Mesodermal cell (in vitro differentiated cells): Measurements from ENCODE around the gene TEX35.

ENCODE experiments used
- H3K27ac ChIP-seq: 2 replicates; pipeline ENCODE4 v1.7.0; 2013; ENCODE audit warnings: mild to moderate bottlenecking, low read depth, low read length, moderate library complexity; ENCODE audit not compliant: severe bottlenecking
- H3K36me3 ChIP-seq: 2 replicates; pipeline ENCODE4 v1.7.1; 2013; ENCODE audit warnings: mild to moderate bottlenecking, low read length, moderate library complexity; ENCODE audit not compliant: control insufficient read depth, insufficient read depth
- H3K4me1 ChIP-seq: one replicate; pipeline ENCODE4 v1.7.1; 2013; ENCODE audit warnings: mild to moderate bottlenecking, low read length; ENCODE audit not compliant: insufficient read depth, control insufficient read depth, poor library complexity, severe bottlenecking
- H3K4me3 ChIP-seq: 2 replicates; pipeline ENCODE4 v1.7.0; 2013; ENCODE audit warnings: low read length, control low read depth, mild to moderate bottlenecking; ENCODE audit not compliant: insufficient read depth, poor library complexity, severe bottlenecking; ENCODE audit errors: extremely low read depth
- H3K9me3 ChIP-seq: 2 replicates; pipeline ENCODE4 v1.7.1; 2013; ENCODE audit warnings: mild to moderate bottlenecking, low read length, moderate library complexity; ENCODE audit not compliant: control insufficient read depth
- WGBS, 2 experiments: methylation state at CpG; one replicate each; pipeline ENCODE4 v1.1.5; 2013; ENCODE audit warnings: missing lambda C conversion rate in 2 of 2; ENCODE audit not compliant: insufficient coverage in 2 of 2; 5-methylcytosine and 5-hydroxymethylcytosine counted together

The TEX35 gene

GRCh38 chr1:178495158-178495557 lies 17.8 kb upstream of the TEX35 start:
- Histone ChIP-seq H3K36me3 (no peaks in the 10 kb centered on the region), H3K9me3 (no peaks in the 10 kb centered on the region), H3K4me3 (no peak overlapping the region), H3K27ac (no peak overlapping the region), H3K4me1 (no peaks in the 10 kb centered on the region)
- 88 to 100% methylated on average over 1 of the region's 1 CpG for WGBS, 2 experiments

GRCh38 chr1:178495741-178496409 lies 17.0 kb upstream of the TEX35 start:
- WGBS, 2 experiments = 85 to 90% methylated on average over 9 to 15 of the region's 16 CpGs
- Histone ChIP-seq H3K4me3 (no peak overlapping the region), H3K4me1 (no peaks in the 10 kb centered on the region), H3K9me3 (no peaks in the 10 kb centered on the region), H3K36me3 (no peaks in the 10 kb centered on the region), H3K27ac (no peak overlapping the region)

- 96 to 98% methylated on average over 19 to 22 of the region's 26 CpGs for WGBS, 2 experiments
- Histone ChIP-seq H3K4me3 (no peak within 1 kb of the TSS), H3K4me1 (no peaks in the 10 kb centered on the region), H3K9me3 (no peaks in the 10 kb centered on the region), H3K27ac (no peak within 1 kb of the TSS), H3K36me3 (no peaks in the 10 kb centered on the region)
Measured at GRCh38 chr1:178496410-178497135, 16.3 kb upstream of the TEX35 start, which contains the start of gene CLEC20A. Gene CLEC20A (minus strand): TSS chr1:178496964. CDS start chr1:178496939, 25 bp downstream.

GRCh38 chr1:178497903-178498478 lies 14.9 kb upstream of the TEX35 start:
- no peaks in the 10 kb centered on the region for H3K9me3 ChIP-seq
- H3K27ac ChIP-seq = no peak overlapping the region
- no peak overlapping the region for H3K4me3 ChIP-seq
- no peaks in the 10 kb centered on the region for H3K36me3 ChIP-seq
- WGBS, 2 experiments = 85 to 86% methylated on average over 4 to 6 of the region's 7 CpGs
- H3K4me1 ChIP-seq = no peaks in the 10 kb centered on the region

GRCh38 chr1:178498896-178499675 lies 13.8 kb upstream of the TEX35 start:
- no peaks in the 10 kb centered on the region for H3K9me3 ChIP-seq
- 89% methylated on average over 13 to 14 of the region's 16 CpGs for WGBS, 2 experiments
- no peak overlapping the region for H3K27ac ChIP-seq
- no peaks in the 10 kb centered on the region for H3K36me3 ChIP-seq
- H3K4me3 ChIP-seq = no peak overlapping the region
- H3K4me1 ChIP-seq = no peaks in the 10 kb centered on the region

GRCh38 chr1:178500091-178500770 lies 12.7 kb upstream of the TEX35 start:
- no peak overlapping the region for H3K27ac ChIP-seq
- 83 to 84% methylated on average over 10 to 11 of the region's 11 CpGs for WGBS, 2 experiments
- H3K36me3 ChIP-seq = no peaks in the 10 kb centered on the region
- no peaks in the 10 kb centered on the region for H3K4me1 ChIP-seq
- no peaks in the 10 kb centered on the region for H3K9me3 ChIP-seq
- no peak overlapping the region for H3K4me3 ChIP-seq

- H3K36me3 ChIP-seq = no peaks in the 10 kb centered on the region
- no peak overlapping the region for H3K27ac ChIP-seq
- 91 to 94% methylated on average over 9 to 10 of the region's 10 CpGs for WGBS, 2 experiments
- H3K4me3 ChIP-seq = no peak overlapping the region
- no peaks in the 10 kb centered on the region for H3K9me3 ChIP-seq
- no peaks in the 10 kb centered on the region for H3K4me1 ChIP-seq
Measured at GRCh38 chr1:178500936-178501554, 11.9 kb upstream of the TEX35 start.

- Histone ChIP-seq H3K27ac (no peak overlapping the region), H3K4me1 (no peaks in the 10 kb centered on the region), H3K36me3 (no peaks in the 10 kb centered on the region), H3K9me3 (no peaks in the 10 kb centered on the region), H3K4me3 (no peak overlapping the region)
- 40 to 53% methylated on average over 2 to 3 of the region's 5 CpGs for WGBS, 2 experiments
Measured at GRCh38 chr1:178501705-178502329, 11.1 kb upstream of the TEX35 start.

- 88 to 100% methylated on average over 2 of the region's 3 CpGs for WGBS, 2 experiments
- no peak overlapping the region for H3K4me3 ChIP-seq
- H3K27ac ChIP-seq = no peak overlapping the region
- no peaks in the 10 kb centered on the region for H3K4me1 ChIP-seq
- no peaks in the 10 kb centered on the region for H3K36me3 ChIP-seq
- H3K9me3 ChIP-seq = no peaks in the 10 kb centered on the region
Measured at GRCh38 chr1:178502330-178502714, 10.6 kb upstream of the TEX35 start.
